ENCODE results near the gene NTHL1. TPM values are rescaled to one million over a fixed set of nuclear protein-coding genes. Genes with fewer than 3 reads are reported as not detected.

NTHL1 gene
- total and polyA plus RNA-seq, 2 of the 4 experiments (the other 2 are of a cell fraction): 22.8 to 28.0 TPM

DNA sequence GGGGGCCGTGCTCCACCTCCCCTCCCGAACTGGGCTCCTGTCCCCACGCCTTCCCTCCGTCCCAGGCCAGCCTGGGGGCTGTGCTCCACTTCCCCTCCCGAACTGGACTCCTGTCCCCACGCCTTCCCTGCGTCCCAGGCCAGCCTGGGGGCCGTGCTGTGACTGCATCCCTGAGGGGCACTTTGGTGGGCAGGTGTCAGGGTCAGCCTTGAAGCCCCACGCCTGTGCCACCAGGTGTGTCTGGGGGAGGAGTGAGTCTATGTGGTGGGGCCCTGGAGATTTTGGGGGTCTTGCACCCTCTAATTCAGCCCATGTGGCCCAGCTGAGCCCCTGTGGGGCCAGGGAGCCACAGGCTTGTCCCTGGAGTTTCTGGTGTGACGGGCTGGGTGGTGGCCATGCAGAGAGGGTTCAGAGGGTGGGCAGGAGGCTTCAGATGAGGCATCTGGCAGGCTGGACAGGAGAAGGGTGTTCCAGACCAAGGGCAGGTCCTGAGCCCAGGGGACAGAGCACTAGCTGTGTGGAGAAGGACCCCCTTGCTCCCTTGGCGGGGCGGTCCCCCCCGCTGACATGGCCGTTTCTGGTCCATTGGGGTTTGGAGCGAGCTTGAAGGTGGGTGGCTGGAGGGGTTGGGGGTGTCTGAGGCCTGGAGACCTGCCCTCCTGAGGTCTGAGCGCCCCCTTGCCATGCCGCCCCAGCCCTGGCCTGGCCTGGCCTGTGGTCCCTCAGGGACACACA, 12.8 kb downstream of the NTHL1 start:
- Histone ChIP-seq H3K36me3 (ENCODE audit: control insufficient read depth, insufficient read depth, low read length) (peaks cover 43% of the 10 kb centered on the region), H3K56ac (ENCODE audit: extremely low read depth, insufficient read depth, low read length) (peak overlapping the region; percentile 54; the same call in 1 of the 2 replicates), H4K91ac (ENCODE audit: insufficient read depth, low read depth, low read length) (peak overlapping the region; percentile 99), H3K4me1 (ENCODE audit: control insufficient read depth, insufficient read depth, low read length) (peaks cover 60% of the 10 kb centered on the region), H2BK120ac (ENCODE audit: low read depth, low read length) (peak overlapping the region; percentile 96), H4K5ac (ENCODE audit: low read depth, low read length) (peak overlapping the region; percentile 97), H3K27me3 (ENCODE audit: control insufficient read depth, insufficient read depth, low read length) (no peaks in the 10 kb centered on the region), H3K9ac (ENCODE audit: low read depth, low read length) (peak overlapping the region; percentile 66), H2AK9ac (replicated peaks; ENCODE audit: low read depth, low read length, poor library complexity) (peak overlapping the region; percentile 98), H2BK15ac (ENCODE audit: low read depth, low read length) (peak overlapping the region; percentile 100; the same call in 2 of the 3 replicates), H3K4ac (ENCODE audit: low read depth, low read length) (peak overlapping the region; percentile 97), H2AK5ac (ENCODE audit: low read depth, low read length) (peak overlapping the region; percentile 99), H4K20me1 (ENCODE audit: insufficient read depth, low read length) (no peaks in the 10 kb centered on the region), H2AFZ (replicated peaks; ENCODE audit: low read length, poor library complexity) (peak overlapping the region; percentile 59), H3K79me1 (ENCODE audit: low read depth in 1 of 2, low read length in 2 of 2) (peaks cover 19 to 71% of the 10 kb centered on the region in 2 experiments; a peak in 3 of 4 replicates), H2BK20ac (ENCODE audit: low read depth, low read length) (peak overlapping the region; percentile 94), H3K18ac (ENCODE audit: low read depth, low read length) (peak overlapping the region; percentile 91), H3K4me3 (ENCODE audit: insufficient read depth, low read depth, low read length) (no peak overlapping the region), H3K9me1 (ENCODE audit: insufficient read depth, low read length) (peaks cover 16% of the 10 kb centered on the region), H3K9me3 (ENCODE audit: control insufficient read depth, insufficient read depth, low read length) (no peaks in the 10 kb centered on the region), H4K8ac (ENCODE audit: low read depth in 2 of 2, low read length in 2 of 2) (peak overlapping the region; percentile 89 to 90), H3K27ac (ENCODE audit: insufficient read depth, low read length) (peak overlapping the region; percentile 100), H3K14ac (replicated peaks; ENCODE audit: low read depth, low read length) (peak overlapping the region; percentile 94), H3K4me2 (ENCODE audit: low read depth, low read length) (peak overlapping the region; percentile 65; the same call in 1 of the 2 replicates), H2BK5ac (ENCODE audit: low read depth, low read length, poor library complexity, severe bottlenecking) (peak overlapping the region; percentile 98), H3K23ac (ENCODE audit: low read depth, low read length) (peak overlapping the region; percentile 93)
- ChIA-PET POLR2A (ENCODE audit: unreplicated experiment) (no interaction called here), CTCF (no interaction called here)
- in situ Hi-C loops (cut with MboI; ENCODE audit: low sequenced_read_pairs): no loop called here
- intact Hi-C loops (cut with micrococcal nuclease): no loop called here
- 71% methylated on average over 4 of the region's 17 CpGs; no CpG with 5 or more reads in 1 of the 2 experiments for WGBS, 2 experiments (ENCODE audit: extremely low coverage in 2 of 2, insufficient read length in 1 of 2)
- BruUV-seq (replicated peaks): no TSS peak
- TF ChIP-seq CEBPB (IDR thresholded peaks at IDR 0.05; ENCODE audit: low read depth, low read length): no peak
- TF ChIP-seq, protein P1, sequence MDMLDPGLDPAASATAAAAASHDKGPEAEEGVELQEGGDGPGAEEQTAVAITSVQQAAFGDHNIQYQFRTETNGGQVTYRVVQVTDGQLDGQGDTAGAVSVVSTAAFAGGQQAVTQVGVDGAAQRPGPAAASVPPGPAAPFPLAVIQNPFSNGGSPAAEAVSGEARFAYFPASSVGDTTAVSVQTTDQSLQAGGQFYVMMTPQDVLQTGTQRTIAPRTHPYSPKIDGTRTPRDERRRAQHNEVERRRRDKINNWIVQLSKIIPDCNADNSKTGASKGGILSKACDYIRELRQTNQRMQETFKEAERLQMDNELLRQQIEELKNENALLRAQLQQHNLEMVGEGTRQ (IDR thresholded peaks at IDR 0.05; ENCODE audit: low read depth, low read length): no peak
- no peak for TF ChIP-seq CHD1 (IDR thresholded peaks at IDR 0.05; ENCODE audit: low read depth, low read length)
- TF ChIP-seq RFX5 (IDR thresholded peaks at IDR 0.05; ENCODE audit: low read depth, low read length): no peak
- TF ChIP-seq MAZ (IDR thresholded peaks at IDR 0.05; ENCODE audit: borderline replicate concordance, low read depth, low read length): no peak
- no peak for TF ChIP-seq MXI1 (IDR thresholded peaks at IDR 0.05; ENCODE audit: borderline replicate concordance, low read depth, low read length)
- TF ChIP-seq FOS (IDR thresholded peaks at IDR 0.05; ENCODE audit: low read depth, low read length): no peak
- TF ChIP-seq, protein P2, sequence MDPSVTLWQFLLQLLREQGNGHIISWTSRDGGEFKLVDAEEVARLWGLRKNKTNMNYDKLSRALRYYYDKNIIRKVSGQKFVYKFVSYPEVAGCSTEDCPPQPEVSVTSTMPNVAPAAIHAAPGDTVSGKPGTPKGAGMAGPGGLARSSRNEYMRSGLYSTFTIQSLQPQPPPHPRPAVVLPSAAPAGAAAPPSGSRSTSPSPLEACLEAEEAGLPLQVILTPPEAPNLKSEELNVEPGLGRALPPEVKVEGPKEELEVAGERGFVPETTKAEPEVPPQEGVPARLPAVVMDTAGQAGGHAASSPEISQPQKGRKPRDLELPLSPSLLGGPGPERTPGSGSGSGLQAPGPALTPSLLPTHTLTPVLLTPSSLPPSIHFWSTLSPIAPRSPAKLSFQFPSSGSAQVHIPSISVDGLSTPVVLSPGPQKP (IDR thresholded peaks at IDR 0.05; ENCODE audit: borderline replicate concordance, low read depth, low read length): no peak
- TF ChIP-seq POLR2A (IDR thresholded peaks at IDR 0.05; ENCODE audit: low read depth, low read length): no peak
- no peak for TF ChIP-seq RCOR1 (IDR thresholded peaks at IDR 0.05; ENCODE audit: insufficient replicate concordance, low read length)
- TF ChIP-seq, protein P3, sequence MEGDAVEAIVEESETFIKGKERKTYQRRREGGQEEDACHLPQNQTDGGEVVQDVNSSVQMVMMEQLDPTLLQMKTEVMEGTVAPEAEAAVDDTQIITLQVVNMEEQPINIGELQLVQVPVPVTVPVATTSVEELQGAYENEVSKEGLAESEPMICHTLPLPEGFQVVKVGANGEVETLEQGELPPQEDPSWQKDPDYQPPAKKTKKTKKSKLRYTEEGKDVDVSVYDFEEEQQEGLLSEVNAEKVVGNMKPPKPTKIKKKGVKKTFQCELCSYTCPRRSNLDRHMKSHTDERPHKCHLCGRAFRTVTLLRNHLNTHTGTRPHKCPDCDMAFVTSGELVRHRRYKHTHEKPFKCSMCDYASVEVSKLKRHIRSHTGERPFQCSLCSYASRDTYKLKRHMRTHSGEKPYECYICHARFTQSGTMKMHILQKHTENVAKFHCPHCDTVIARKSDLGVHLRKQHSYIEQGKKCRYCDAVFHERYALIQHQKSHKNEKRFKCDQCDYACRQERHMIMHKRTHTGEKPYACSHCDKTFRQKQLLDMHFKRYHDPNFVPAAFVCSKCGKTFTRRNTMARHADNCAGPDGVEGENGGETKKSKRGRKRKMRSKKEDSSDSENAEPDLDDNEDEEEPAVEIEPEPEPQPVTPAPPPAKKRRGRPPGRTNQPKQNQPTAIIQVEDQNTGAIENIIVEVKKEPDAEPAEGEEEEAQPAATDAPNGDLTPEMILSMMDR (conservative IDR thresholded peaks at IDR 0.05; ENCODE audit: low read depth, low read length): no peak
- TF ChIP-seq SMC3 (IDR thresholded peaks at IDR 0.05; ENCODE audit: low read depth, low read length): no peak
- no peak for DNase-seq
- no peak for ATAC-seq (ENCODE audit: low read depth)
- dilution Hi-C loops (cut with HindIII; ENCODE audit: low sequenced_read_pairs, unreplicated experiment): no loop called here
